HG03342 (cell line): ENCODE data around the gene ART3.
"Not testable (repeated sequence)": the region's sequence is repeated elsewhere in the genome, so short reads cannot be mapped to it uniquely, and the experiment has no call there.

ENCODE experiments used
- ATAC-seq: cut with Tn5 transposase; IDR thresholded peaks from one replicate; pipeline ENCODE4 v1.9.1; 2021; ENCODE audit warnings: mild to moderate bottlenecking, moderate library complexity; ENCODE audit not compliant: unreplicated experiment

The ART3 gene, protein sequence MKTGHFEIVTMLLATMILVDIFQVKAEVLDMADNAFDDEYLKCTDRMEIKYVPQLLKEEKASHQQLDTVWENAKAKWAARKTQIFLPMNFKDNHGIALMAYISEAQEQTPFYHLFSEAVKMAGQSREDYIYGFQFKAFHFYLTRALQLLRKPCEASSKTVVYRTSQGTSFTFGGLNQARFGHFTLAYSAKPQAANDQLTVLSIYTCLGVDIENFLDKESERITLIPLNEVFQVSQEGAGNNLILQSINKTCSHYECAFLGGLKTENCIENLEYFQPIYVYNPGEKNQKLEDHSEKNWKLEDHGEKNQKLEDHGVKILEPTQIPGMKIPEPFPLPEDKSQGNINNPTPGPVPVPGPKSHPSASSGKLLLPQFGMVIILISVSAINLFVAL

DNA sequence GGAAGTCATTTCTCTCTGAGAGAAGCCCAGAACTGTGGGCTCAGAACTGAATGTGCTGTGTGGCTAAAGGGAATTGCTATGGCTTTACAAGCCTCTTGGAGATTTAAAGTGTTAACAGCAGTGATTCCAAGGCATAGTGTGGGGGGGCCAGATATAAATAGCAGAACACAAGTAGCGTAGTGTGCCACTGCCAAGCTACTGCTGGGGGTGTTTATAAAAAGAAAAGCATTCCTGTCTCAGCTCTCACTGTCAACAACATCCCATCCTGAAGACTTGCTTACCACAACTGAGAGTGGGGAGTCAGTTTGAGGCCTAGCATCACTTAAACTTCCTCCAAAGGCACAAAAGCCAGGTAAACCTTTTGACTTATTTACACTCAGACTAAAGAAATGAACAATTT lies at the start of gene ART3:
Gene ART3 (plus strand): TSS at position 242 of the 400 bp plus-strand sequence. CDS start 1,181 bp downstream, outside the sequence.
- ATAC-seq = no peak

- no peak for ATAC-seq
These were observed 46.2 kb upstream of the ART3 start for GRCh38 chr4:76028350-76028765.

GRCh38 chr4:76029300-76029699 lies 45.2 kb upstream of the ART3 start:
- no peak for ATAC-seq

DNA sequence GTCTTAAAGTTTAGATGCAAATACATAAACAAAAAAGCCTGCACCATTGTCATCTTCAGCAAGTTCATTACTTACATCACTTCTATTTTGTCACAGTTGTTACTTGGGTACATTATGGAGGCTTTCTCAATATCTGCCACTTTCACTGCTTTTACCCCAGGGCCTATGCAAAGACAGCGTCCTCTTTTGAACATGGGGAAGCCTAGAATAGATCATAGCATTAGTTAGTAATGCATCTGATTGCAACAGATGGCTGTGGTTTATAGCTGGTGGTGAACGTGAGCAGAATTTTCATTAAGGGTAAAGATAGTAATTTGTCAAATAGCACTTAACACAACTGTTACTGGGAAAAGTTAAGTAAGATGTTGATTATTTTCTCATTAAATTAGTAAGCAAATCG lies 39.4 kb upstream of the ART3 start:
- ATAC-seq = no peak

DNA sequence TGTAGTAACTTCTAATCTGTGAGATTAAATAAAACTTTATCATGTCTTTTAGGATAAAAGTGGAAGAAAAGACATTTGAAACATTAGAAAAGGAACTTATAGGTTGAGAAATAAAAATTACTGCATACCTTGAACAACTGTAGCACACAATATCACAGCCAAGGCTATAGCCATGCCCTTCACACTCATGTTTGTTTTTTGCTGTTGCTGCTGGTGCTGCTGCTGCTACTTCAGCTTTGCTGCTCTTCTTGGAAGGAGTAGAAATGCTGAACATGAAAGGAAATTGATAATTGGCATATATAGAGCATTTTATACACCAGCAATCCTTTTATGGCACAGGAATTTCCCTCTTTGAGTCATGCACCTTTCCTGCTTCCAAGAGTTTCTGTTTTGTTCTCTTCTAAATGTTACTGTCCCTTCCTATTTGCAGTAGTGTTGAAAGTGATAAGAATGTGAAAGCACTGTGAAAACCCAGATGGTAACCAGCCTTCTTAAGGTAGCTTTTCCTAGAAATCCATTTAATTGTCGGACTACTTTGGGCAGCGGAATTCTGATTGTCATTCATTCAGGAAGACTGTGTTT lies 38.6 kb upstream of the ART3 start, which contains the start of gene CXCL11:
Gene CXCL11 (minus strand): TSS at position 272 of the 582 bp plus-strand sequence. CDS start 83 bp downstream, at position 189.
- ATAC-seq = no peak

- ATAC-seq = no peak
These were observed 37.7 kb upstream of the ART3 start for GRCh38 chr4:76036855-76037254.

GRCh38 chr4:76042241-76042998 lies 32.1 kb upstream of the ART3 start:
- ATAC-seq = not testable (repeated sequence)

GRCh38 chr4:76043306-76043705 lies 31.2 kb upstream of the ART3 start:
- not testable (repeated sequence) for ATAC-seq

DNA sequence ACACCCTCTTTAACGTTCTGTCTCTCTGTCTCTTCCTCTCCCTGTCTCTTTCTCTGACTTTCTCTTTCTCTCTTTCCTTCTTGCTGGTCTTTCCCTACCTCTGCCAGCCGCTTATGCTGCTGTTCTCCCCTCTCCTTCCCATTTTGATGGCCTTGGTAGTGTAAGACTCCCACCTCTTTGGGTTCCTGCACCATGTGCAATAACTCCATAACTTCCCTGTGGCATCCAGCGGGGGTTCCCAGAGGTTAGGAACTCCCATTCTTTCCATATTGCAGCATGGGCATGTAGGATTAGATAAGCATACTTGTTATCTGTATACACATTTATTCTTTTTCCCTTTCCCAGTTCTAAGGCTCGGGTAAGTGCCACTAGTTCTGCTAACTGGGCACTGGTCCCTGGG lies 29.8 kb upstream of the ART3 start:
- ATAC-seq = not testable (repeated sequence)

GRCh38 chr4:76049860-76050416 lies 24.6 kb upstream of the ART3 start:
- ATAC-seq = not testable (repeated sequence)

DNA sequence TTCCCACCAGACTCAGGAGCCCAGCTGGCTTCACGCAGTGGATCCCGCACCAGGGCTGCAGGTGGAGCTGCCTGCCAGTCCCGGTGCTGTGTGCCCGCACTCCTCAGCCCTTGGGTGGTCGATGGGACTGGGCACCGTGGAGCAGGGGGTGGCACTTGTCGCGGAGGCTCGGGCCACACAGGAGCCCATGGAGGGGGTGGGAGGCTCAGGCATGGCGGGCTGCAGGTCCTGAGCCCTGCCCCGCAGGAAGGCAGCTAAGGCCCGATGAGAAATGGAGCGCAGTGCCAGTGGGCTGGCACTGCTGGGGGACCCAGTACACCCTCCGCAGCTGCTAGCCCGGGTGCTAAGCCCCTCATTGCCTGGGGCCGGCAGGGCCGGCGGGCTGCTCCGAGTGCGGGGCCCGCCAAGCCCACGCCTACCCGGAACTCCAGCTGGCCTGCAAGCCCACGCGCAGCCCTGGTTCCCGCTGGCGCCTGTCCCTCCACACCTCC lies 23.9 kb upstream of the ART3 start:
- not testable (repeated sequence) for ATAC-seq

DNA sequence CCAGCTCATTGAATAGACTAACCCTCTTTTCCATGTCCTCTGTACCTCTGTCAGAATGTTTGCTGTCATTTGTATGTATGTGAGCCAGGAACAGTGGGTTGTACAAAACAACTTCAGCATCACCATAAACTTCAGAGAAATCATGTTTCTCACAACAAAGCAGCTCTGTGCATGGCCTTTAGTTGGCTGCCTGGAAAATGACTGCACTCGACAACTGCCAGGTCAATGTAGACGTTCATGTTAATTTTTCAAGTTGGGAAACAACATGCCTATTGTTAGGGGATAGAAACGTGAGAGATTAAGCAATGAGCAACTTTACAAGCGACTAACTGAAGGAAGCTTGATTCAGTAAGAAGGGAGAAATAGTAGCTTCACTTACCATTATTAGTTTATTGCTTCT lies 20.8 kb upstream of the ART3 start:
- ATAC-seq = no peak

DNA sequence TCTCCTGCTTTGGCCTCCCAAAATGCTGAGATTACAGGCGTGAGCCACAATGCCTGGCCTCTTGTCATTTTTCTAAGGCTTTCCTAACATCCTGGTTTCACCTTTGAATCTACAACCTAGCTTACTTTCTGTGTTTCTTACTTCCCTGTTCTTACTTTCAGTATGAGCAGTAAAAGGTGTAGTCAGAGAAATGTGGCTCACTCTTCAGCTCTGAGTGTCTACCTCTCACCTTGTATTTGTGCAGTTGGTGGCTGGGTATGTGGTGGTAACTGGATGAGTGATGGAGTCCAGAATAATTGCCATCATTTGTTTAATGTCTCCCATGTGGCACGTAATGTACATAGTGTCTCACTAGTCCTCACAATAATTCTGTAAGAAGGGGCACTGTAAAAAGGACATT lies 19.5 kb upstream of the ART3 start:
- ATAC-seq = peak; percentile 99

DNA sequence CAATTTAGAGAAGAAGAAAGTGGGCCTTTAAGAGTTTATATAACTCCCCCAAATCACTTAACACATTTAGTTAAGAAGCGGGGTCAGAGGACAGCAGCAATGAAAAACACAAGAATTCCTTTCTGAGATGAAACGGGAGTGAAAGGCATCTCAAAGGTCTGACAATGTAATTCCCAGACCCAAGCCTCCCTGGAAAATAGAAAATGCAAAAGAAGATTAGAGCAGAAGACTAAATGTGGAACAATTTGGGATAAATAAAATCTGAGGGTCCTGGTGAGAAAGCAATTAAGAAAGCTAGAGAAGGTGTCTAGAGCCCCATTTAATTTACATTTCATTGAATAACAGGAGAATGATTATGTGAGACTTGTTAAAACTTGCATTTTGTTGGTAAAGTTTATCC lies 19.1 kb upstream of the ART3 start:
- ATAC-seq = no peak

DNA sequence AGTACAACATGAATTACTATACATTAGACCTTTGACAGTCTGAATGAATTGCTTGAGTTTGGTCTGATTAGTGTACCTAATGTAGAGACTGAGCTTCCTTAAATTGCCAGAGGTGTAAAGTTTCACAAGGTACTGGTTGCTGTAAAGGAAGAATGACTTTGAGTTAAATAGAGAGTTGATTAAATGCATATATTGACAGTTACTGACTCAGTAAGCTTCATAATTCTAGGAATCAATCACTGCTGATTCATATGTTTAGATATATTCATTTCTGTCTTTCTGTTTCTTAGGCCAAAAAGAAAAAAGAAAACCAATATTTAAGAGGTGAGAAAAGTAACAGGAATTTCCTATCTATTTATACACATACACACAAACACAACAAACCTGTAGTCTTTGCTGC lies 16.2 kb upstream of the ART3 start:
- ATAC-seq = peak; percentile 34

DNA sequence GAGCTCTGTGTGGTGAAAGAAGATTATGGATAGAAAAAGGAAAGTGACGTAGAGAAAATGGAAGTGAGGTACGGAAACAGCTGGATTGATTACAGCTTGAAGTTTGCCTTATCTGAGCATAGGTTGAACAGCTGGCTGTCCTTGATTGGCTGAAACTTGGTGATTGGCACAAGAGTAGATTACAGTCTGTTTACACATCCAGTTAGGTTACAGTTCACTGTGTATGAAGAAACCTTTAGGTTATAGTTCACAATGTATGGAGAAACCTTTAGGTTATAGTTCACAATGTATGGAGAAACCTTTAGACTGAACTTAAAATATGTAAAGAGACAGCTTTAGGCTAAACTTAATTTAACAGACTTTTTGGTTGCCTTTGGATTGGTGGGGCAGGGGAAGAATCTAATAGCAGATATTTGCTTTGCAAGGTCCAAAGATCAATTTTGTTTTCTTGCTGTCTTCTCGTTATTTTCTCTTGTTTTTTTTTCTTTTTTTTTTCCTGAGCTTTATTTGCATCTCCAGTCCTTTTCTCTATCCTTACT lies 15.6 kb upstream of the ART3 start:
- no peak for ATAC-seq

- ATAC-seq = no peak
These were observed 14.8 kb upstream of the ART3 start for GRCh38 chr4:76059750-76060149.

DNA sequence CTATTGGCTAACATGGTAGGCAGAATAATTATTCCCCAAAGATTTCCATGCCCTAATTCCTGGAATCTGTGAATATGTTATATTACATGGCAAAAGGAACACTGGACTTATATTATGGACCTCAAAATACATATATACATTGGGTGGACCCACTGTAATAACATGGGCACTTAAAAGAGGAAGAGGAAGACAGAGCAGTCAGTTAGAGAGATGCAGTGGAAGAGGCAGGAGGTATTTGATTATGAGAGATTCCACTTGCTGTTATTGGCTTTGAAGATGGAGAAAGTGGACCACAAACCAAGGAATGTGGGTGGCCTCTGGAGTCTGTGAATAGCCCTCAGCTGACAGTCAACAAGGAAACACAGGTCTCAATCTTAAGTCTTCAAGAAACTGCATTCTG lies 14.0 kb upstream of the ART3 start:
- ATAC-seq = no peak

GRCh38 chr4:76061421-76061820 lies 13.1 kb upstream of the ART3 start:
- ATAC-seq = no peak

- no peak for ATAC-seq
These were observed 12.5 kb upstream of the ART3 start for GRCh38 chr4:76061982-76062381.

GRCh38 chr4:76066546-76066945 lies 8.0 kb upstream of the ART3 start:
- no peak for ATAC-seq
